Measurements from ENCODE around the gene NCL. TPM values are rescaled to one million over a fixed set of nuclear protein-coding genes. Genes with fewer than 3 reads are reported as not detected.
A peak's percentile ranks its signal among the peaks of the same experiment; 100 is the strongest.

NCL gene
- 295 TPM for total RNA-seq
- long read RNA-seq, full-length matches to known transcripts, result 231 of 281 reads
- long read RNA-seq, partial matches to known transcripts, result 37 of 281 reads
- long read RNA-seq, other reads (novel, unspliced or antisense), result 13 of 281 reads

- Histone ChIP-seq H3K4me3 (peak within 1 kb of the TSS; percentile 97), H3K27me3 (ENCODE audit: low read depth) (no peaks in the 10 kb centered on the region), H3K9me3 (no peaks in the 10 kb centered on the region), H3K36me3 (peaks cover 45% of the 10 kb centered on the region), H3K27ac (peak within 1 kb of the TSS; percentile 99), H3K4me1 (peaks cover 32% of the 10 kb centered on the region)
- ATAC-seq (peak; percentile 84 to 86), DNase-seq (peak; percentile 90)
- no peak for TF ChIP-seq CTCF (IDR thresholded peaks at IDR 0.05)
- intact Hi-C loops (cut with DNase I), result no loop called here
Observed at GRCh38 chr2:231463698-231464575, at the start of gene NCL. Gene NCL (minus strand): TSS chr2:231464484. CDS start chr2:231464353, 131 bp downstream.

- H3K27ac ChIP-seq, result peak overlapping the region; percentile 88
- no peak for TF ChIP-seq CTCF (IDR thresholded peaks at IDR 0.05)
- H3K4me1 ChIP-seq, result peaks cover 4% of the 10 kb centered on the region
- ATAC-seq, result no peak
- no peaks in the 10 kb centered on the region for H3K36me3 ChIP-seq
- no peaks in the 10 kb centered on the region for H3K9me3 ChIP-seq
- peak overlapping the region; percentile 65 for H3K4me3 ChIP-seq
- H3K27me3 ChIP-seq (ENCODE audit: low read depth), result no peaks in the 10 kb centered on the region
- intact Hi-C loops (cut with DNase I), result no loop called here
- DNase-seq, result no peak
Observed at GRCh38 chr2:231513746-231514224, 49.5 kb upstream of the NCL start.

- Histone ChIP-seq H3K4me3 (no peak overlapping the region), H3K4me1 (peaks cover 4% of the 10 kb centered on the region), H3K27me3 (ENCODE audit: low read depth) (no peaks in the 10 kb centered on the region), H3K9me3 (no peaks in the 10 kb centered on the region), H3K27ac (no peak overlapping the region), H3K36me3 (no peaks in the 10 kb centered on the region)
- no peak for DNase-seq
- intact Hi-C loops (cut with DNase I), result no loop called here
- ATAC-seq, result no peak
- TF ChIP-seq CTCF (IDR thresholded peaks at IDR 0.05), result no peak
Observed at GRCh38 chr2:231512222-231512621, 47.9 kb upstream of the NCL start.

- intact Hi-C loops (cut with DNase I), result no loop called here
- H3K27ac ChIP-seq, result no peak overlapping the region
- TF ChIP-seq CTCF (IDR thresholded peaks at IDR 0.05), result no peak
- DNase-seq (no peak), ATAC-seq (peak in 1 of 2 donors; percentile 58)
- no peaks in the 10 kb centered on the region for H3K9me3 ChIP-seq
- no peaks in the 10 kb centered on the region for H3K36me3 ChIP-seq
- H3K4me3 ChIP-seq, result no peak overlapping the region
- H3K4me1 ChIP-seq, result no peaks in the 10 kb centered on the region
- H3K27me3 ChIP-seq (ENCODE audit: low read depth), result no peaks in the 10 kb centered on the region
Observed at GRCh38 chr2:231503766-231504165, 39.5 kb upstream of the NCL start.

GRCh38 chr2:231502596-231502995 is 38.3 kb upstream of the NCL start:
- intact Hi-C loops (cut with DNase I), result no loop called here
- Histone ChIP-seq H3K4me1 (no peaks in the 10 kb centered on the region), H3K27ac (no peak overlapping the region), H3K36me3 (no peaks in the 10 kb centered on the region), H3K4me3 (no peak overlapping the region), H3K9me3 (no peaks in the 10 kb centered on the region), H3K27me3 (ENCODE audit: low read depth) (no peaks in the 10 kb centered on the region)
- no peak for TF ChIP-seq CTCF (IDR thresholded peaks at IDR 0.05)
- ATAC-seq, result no peak
- DNase-seq, result no peak

Data from lower lobe of right lung (tissue), 2 donors.